ENCODE data around the gene C12orf54. TPM values are rescaled to one million over a fixed set of nuclear protein-coding genes. Genes with fewer than 3 reads are reported as not detected.
A peak's percentile ranks its signal among the peaks of the same experiment; 100 is the strongest.

Gene C12orf54
- total RNA-seq, 2 experiments from 2014 or later: not detected

DNA sequence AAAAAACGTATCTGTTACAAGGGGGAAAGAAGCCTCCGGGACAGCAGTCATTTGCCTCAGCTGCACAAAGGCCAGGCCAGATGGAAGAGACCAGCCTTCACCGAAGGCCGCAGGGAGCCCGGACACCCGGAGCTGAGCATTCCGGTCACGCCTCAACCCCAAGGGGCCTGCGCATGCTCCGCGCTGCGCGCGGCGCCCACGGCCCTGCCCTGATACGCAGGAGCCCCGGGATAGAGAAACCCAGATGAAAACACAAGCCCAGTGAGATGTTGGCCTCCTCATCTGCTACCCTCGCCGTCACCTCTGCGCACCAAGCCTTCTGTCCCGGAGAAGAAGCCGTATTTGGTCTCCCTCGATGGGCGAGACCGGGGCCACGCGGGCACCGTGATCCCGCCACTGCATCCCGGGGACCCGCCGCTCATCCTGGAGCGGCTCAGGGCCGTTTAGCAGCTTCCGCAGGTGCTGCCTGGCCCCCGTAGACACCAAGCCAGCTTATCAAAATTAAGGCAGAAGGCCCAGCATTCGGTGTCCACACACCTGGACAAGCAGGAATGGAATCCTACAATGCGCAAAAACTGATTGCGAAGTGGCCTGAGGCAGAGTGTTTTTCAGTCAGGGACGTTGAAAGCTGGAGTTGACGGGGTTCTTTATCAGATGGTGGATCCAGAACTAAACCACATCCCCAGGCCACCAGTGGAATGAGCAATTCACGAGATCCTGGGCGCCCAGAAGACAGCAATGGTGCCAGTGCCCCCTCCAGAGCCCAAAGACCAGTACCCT, 45.8 kb downstream of the C12orf54 start:
- TF ChIP-seq, protein P1, sequence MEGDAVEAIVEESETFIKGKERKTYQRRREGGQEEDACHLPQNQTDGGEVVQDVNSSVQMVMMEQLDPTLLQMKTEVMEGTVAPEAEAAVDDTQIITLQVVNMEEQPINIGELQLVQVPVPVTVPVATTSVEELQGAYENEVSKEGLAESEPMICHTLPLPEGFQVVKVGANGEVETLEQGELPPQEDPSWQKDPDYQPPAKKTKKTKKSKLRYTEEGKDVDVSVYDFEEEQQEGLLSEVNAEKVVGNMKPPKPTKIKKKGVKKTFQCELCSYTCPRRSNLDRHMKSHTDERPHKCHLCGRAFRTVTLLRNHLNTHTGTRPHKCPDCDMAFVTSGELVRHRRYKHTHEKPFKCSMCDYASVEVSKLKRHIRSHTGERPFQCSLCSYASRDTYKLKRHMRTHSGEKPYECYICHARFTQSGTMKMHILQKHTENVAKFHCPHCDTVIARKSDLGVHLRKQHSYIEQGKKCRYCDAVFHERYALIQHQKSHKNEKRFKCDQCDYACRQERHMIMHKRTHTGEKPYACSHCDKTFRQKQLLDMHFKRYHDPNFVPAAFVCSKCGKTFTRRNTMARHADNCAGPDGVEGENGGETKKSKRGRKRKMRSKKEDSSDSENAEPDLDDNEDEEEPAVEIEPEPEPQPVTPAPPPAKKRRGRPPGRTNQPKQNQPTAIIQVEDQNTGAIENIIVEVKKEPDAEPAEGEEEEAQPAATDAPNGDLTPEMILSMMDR (IDR thresholded peaks at IDR 0.05): no peak
- no peak for ATAC-seq
- Mint-ChIP-seq H3K9me3 (no peaks in the 10 kb centered on the region), H3K27ac (no peak overlapping the region), H3K27me3 (no peaks in the 10 kb centered on the region), H3K4me3 (no peak overlapping the region), H3K36me3 (ENCODE audit: low read depth) (no peaks in the 10 kb centered on the region), H3K4me1 (ENCODE audit: low read depth) (peaks cover 15% of the 10 kb centered on the region)
- intact Hi-C loops (cut with micrococcal nuclease): no loop called here
- CTCF ChIA-PET: interaction anchor here (0.6 kb wide), 1 partner anchor 28 kb away, joined by 3 read pairs; no protein-coding TSS in a partner anchor
- no peak for DNase-seq
- POLR2A ChIA-PET: no interaction called here

DNA sequence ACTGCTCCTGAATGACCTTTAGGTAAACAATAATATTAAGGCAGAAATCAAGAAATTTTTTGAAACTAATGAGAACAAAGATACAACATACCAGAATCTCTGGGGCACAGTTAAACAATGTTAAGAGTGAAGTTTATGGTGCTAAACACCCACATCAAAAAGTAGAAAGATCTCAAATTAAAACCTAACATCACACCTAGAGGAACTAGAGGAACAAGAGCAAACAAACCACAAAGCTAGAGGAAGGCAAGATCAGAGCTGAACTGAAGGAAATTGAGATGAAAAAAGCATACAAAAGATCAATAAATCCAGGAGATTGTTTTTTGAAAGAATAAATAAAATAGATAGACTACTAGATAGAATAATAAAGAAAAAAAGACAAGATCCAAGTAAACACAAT, 50.3 kb downstream of the C12orf54 start:
- no peak overlapping the region for H3K27ac Mint-ChIP-seq
- ATAC-seq: no peak
- peaks cover 20% of the 10 kb centered on the region for H3K4me1 Mint-ChIP-seq (ENCODE audit: low read depth)
- H3K36me3 Mint-ChIP-seq (ENCODE audit: low read depth): no peaks in the 10 kb centered on the region
- intact Hi-C loops (cut with micrococcal nuclease): no loop called here
- no peak overlapping the region for H3K4me3 Mint-ChIP-seq
- ChIA-PET POLR2A (no interaction called here), CTCF (interaction anchor here (2.6 kb wide), 1 partner anchor 10 kb away, joined by 12 read pairs; no protein-coding TSS in a partner anchor)
- peaks cover 2% of the 10 kb centered on the region for H3K9me3 Mint-ChIP-seq
- TF ChIP-seq, protein P1 (IDR thresholded peaks at IDR 0.05): no peak
- no peak for DNase-seq
- H3K27me3 Mint-ChIP-seq: no peaks in the 10 kb centered on the region

DNA sequence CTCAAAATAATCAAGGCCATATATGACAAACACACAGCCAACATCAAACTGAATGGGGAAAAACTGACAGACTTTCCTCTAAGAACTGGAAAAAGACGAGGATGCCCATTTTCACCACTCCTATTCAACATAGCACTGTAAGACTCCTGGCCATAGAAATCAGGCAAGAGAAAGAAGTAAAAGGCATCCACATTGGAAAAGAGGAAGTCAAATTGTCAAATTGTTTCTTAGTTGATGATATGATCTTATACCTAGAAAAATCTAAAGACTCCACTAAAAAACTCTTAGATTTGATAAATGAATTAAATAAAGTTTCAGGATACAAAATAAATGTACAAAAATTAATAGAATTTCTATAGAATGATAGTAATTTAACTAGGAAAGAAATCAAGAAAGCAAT, 54.3 kb downstream of the C12orf54 start:
- Mint-ChIP-seq H3K4me1 (ENCODE audit: low read depth) (peaks cover 36% of the 10 kb centered on the region), H3K27ac (no peak overlapping the region), H3K9me3 (peaks cover 2% of the 10 kb centered on the region), H3K27me3 (no peaks in the 10 kb centered on the region), H3K36me3 (ENCODE audit: low read depth) (no peaks in the 10 kb centered on the region), H3K4me3 (no peak overlapping the region)
- TF ChIP-seq, protein P1 (IDR thresholded peaks at IDR 0.05): no peak
- intact Hi-C loops (cut with micrococcal nuclease): no loop called here
- no peak for ATAC-seq
- CTCF ChIA-PET: interaction anchor here (10.1 kb wide), 1 partner anchor 81 kb away, joined by 217 read pairs; no protein-coding TSS in a partner anchor
- DNase-seq: no peak
- POLR2A ChIA-PET: no interaction called here

DNA sequence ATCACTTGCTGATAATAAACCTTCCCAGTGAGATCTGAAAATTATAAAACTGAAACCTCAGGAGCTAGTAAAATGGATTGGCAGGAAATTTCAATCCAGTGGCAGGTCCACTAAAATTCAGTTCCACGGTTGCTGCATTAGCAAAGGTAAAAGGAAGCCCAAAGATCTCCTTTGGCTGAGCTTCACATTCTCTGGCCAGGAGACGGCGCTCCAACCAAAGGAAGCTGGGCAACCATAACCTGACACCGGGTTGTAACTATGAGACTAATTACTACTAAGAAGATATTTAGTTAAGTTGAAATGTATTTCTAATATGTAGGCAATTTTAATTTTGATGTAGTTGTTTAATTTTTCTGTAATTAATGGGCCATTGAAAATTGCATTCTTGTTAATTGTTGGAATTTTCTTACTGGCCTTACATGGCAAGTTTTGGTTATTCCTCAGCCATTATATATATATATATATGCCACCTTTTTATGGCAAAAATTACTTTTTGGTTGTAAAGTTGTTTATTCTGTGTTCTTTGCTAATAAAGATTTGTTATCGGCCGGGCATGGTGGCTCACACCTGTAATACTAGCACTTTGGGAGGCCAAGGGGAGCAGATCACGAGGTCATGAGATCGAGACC, 60.1 kb downstream of the C12orf54 start:
- Mint-ChIP-seq H3K36me3 (ENCODE audit: low read depth) (no peaks in the 10 kb centered on the region), H3K4me1 (ENCODE audit: low read depth) (peaks cover 23% of the 10 kb centered on the region), H3K27me3 (peaks cover 4% of the 10 kb centered on the region), H3K4me3 (no peak overlapping the region), H3K27ac (no peak overlapping the region), H3K9me3 (no peaks in the 10 kb centered on the region)
- DNase-seq (peak; percentile 75), ATAC-seq (peak; percentile 34)
- intact Hi-C loops (cut with micrococcal nuclease): no loop called here
- TF ChIP-seq, protein P1 (IDR thresholded peaks at IDR 0.05): peak; percentile 79
- POLR2A ChIA-PET: interaction anchor here (0.8 kb wide), 1 partner anchor 16 kb away, joined by 3 read pairs; no protein-coding TSS in a partner anchor
- CTCF ChIA-PET: interaction anchor here (0.7 to 10.1 kb wide), 29 partner anchors 9 to 348 kb away, joined by 3 to 217 read pairs (median 4); no protein-coding TSS in a partner anchor
